Pons (tissue), 1 donor: ENCODE measurements around the gene MTCL1.

Experiments used
- DNase-seq: peaks from one replicate; pipeline ENCODE4 v3.0.0-alpha.2; 2016; ENCODE audit warnings: low spot score

MTCL1 gene

DNA sequence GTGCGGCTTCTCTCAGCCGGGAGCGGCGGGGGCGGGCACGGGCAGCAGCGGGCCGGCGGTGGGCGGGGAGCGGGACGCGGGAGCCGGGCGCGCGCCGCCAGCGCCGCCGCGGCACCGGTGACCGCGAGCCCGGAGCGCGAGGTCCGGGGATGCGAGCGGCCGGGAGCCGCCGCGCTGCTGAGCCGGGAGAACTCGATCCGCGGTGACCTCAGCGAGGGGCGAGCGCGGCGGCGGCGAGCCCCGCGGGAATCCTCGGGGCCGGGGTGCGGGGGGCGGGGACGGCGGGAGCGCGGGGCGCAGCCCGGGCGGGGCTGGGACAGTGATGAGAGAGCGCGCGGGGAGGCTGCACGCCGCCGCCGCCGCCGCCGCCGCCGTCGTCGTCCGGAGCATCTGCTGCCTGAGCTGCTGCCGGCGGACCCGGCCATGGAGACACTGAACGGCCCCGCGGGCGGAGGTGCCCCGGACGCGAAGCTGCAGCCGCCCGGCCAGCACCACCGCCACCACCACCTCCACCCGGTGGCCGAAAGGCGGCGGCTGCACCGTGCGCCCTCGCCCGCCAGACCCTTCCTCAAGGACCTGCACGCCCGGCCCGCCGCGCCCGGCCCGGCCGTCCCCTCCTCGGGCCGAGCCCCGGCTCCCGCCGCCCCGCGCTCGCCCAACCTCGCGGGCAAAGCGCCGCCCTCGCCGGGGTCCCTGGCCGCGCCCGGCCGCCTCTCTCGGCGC is at the start of gene MTCL1:
Gene MTCL1 (plus strand): TSS at position 319 of the 723 bp plus-strand sequence. CDS start 105 bp downstream, at position 424.
- no peak for DNase-seq

- DNase-seq: peak; percentile 12
Measured at GRCh38 chr18:8656232-8656631, 49.1 kb upstream of the MTCL1 start.

- peak; percentile 13 for DNase-seq
Measured at GRCh38 chr18:8657050-8657820, 48.1 kb upstream of the MTCL1 start.

DNA sequence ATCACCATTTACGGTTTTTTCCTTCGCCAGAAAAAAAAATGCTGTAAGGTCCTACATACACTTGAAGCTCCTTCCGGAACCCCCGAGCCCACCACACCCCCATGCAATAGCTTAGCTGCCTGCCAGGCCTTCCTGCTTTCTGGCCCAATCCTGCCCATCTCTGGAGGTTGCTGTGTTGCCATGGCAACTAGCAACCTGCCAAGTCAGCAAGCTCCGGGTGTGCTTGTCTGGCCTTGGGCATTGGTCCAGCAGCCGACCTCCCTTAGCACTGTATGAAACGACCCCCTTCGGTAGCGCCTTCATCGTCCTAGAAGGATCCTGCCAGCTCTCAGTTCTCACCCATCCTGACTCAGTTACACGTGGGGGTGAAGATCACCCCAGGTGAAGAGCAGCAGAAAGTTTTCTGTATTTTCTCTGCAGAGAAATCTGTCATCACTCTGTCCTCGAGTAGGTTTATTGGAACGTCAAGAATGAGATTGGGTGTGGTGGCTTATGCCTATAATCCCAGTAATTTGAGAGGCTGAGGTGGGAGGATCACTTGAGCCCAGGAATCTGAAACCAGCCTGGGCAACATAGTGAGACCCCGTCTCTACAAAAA is 47.4 kb upstream of the MTCL1 start:
- no peak for DNase-seq

DNA sequence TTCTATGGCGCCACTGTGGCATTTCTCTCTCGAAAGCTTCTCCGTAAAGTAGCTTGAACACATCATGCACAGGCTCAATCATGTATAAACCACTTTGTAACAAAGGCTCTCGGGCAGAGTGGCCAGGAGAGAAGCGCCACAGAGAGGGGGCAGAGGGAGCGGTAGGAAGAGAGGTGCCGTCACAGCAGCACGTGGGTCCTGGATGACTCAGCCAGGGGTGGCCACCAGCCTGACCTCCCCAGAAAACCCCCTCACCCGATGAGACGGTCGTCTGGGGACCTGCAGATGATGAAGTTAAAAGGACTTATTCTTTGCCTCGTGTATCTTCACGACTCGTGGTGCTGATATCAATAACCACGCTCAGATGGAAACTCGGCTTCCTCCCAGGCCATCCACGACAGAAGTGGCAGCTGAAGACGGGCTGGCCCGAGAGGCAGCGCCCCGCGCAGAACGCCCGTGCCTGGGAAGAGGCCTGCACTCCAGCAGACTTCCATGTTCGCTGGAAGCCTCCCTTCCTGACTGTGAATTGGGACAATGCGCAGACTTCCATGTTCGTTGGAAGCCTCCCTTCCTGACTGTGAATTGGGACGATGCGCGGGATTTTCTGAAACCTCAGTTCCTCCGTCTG is 46.4 kb upstream of the MTCL1 start:
- DNase-seq: no peak

- no peak for DNase-seq
Measured at GRCh38 chr18:8659609-8660242, 45.6 kb upstream of the MTCL1 start.

DNA sequence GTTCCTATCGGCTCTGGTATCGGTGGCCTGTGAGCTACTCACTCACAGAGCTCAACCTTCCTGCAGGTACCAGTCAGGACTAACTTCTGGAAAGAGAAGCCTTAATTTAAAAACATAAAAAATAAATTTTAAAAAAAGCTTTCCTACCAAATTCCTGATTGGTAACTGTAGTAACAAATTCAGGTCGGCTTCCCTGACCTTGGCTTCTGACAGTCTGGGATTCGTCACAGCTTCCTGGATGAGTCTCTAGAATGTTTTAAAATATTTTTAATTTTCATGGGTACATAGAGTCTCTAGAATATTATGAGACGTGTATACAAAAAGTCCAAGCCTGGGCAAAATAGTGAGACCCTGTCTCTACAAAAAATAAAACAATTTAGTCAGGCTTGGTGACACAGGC is 45.0 kb upstream of the MTCL1 start:
- no peak for DNase-seq

GRCh38 chr18:8661754-8662559 is 43.4 kb upstream of the MTCL1 start:
- DNase-seq: no peak

DNA sequence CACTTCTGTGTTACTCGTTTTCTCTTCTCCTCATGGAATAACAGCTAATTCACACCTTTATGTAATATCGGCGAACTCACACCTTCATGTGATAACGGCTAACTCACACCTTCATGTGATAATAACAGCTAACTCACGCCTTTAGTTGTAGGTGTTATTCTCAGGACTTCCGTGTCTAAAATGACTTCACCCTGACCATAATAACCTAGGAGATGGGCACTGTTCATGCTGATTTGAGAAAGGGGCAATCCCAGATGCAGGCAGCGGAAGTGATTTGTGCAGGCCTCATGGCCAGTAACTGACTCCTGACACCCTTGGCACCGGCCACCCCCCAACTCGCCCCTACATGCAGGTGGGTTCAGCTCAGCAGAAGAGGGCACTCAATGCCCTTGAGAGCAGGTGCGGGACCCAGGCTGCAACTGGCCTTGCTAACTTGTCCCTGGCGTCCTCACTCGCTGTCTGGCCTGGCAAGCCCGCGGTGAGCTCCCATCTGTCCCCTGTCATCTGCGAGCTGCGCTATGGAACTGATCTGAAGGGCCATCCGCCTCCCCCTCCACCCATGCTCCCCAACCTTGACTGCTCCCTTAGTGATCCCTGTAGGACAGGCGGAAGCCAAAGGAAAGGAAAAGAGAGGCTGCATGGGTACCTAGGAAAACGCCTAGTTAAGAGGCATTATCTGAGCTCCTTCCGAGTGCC is 42.6 kb upstream of the MTCL1 start:
- no peak for DNase-seq

DNA sequence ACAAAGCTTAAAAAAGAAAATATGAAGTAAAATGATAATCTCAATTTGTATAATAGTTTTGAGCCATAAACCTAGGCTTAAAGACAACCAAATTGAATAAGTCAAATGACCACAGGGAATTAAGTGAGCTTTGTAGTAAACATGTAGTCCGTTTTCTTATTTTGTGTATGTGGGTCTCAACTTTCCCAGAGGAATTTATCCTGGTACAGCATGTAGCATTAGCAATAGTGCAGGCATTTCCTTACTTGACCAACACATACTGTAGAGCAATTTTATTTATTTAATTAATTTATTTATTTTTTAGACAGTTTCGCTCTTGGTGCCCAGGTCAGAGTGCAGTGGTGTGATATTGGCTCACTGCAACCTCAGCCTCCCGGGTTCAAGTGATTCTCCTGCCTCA is 37.5 kb upstream of the MTCL1 start:
- no peak for DNase-seq

GRCh38 chr18:8668381-8668780 is 37.0 kb upstream of the MTCL1 start:
- DNase-seq: no peak

DNA sequence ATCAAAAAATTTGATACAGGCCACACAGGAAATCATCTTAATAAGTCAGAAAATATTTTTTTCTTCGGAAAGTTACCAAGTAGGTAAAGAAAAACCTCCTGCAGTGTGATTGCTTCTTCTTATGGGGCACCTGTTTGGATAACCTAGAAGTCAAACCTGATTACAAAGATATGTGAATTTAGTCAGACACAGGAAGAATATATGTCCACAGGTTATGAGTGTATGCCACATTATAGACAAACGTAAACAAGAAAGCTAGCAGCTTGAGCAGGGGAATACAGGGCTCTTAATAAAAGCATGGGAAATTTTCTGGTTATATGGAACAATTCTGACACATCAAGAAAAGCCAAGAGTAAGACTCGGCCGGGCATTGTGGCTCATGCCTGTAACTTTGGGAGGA is 35.8 kb upstream of the MTCL1 start:
- no peak for DNase-seq

DNA sequence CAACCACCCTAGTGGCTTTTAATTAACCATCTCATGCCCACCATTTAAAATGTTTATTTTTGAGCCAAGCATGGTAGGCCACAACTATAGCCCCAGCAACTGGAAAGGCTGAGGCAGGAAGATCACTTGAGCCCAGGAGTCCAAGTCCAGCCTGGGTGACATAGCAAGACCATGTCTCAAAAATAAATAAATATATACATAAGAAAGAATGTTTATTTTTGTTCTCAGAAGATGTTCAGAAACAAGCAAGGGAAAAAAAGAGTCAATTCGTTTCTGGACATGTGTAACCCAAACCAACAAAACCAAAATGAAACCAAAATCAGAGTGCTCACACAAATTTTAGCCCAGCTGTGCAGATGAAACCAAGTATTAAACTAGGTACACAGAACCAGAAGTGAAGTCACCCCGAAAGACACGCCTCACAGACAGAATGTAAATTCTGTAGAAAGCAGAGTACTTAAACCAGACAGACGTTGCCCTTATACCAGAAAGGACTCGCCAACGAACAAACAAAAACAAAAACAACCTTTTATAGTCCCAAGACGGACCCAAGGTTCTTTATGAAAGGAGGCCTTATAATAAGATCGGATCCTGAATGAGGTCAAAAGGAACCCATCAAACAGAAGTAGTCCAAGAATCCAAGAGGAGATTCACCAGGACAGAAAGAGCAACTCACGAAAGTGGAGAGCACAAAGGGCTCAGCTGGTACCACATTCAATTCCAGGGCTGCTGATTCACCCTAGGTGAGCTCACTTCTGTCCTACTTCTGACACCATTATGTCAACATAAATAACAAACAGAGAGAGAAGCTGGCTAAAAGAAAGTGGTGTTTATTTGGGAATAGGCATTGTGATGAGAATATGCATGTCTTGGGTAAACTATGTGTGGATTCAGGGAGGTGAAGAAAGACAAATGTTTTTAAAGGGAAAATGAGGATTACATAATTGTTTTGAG is 31.8 kb upstream of the MTCL1 start:
- DNase-seq: no peak

GRCh38 chr18:8675057-8675456 is 30.3 kb upstream of the MTCL1 start:
- DNase-seq: no peak

DNA sequence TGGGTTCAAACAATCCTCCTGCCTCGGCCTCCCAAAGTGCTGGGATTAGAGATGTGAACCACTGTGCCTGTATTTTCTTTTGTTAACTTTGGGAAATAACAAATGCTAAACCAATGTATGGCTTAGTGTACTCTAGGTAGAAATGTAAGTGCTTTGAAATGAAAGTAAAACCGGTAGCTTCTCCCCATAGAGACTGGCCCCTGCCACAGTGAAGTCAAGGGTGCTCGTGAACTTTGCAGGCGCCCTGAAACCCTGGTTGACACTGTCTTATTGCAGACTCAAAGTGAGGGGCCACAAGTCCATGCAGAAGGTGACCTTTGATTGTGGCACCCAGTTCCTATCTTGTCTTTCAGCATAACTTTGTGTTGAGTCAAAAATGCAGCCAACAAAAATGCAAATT is 24.2 kb upstream of the MTCL1 start:
- DNase-seq: no peak

DNA sequence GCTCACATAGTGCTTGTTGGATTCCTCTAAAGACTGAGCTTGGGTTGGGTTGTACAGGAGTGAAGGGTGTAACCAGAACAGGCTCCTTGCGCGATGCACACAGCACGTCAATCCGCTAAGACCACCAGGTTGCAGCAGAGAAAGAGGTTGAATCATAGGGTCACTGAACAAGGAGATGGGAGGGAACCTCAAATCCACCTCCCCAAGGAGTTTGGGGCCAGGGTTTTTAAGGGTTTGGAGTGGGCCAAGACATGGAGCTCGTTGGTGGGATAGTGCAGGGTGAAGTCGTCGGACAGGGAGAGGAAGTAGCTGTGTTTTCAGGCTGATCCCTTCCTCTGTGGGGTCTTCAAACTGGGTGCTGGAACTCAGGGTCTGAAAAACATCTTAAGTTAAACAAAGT is 20.8 kb upstream of the MTCL1 start:
- DNase-seq: no peak

GRCh38 chr18:8685141-8685913 is 20.0 kb upstream of the MTCL1 start:
- no peak for DNase-seq

DNA sequence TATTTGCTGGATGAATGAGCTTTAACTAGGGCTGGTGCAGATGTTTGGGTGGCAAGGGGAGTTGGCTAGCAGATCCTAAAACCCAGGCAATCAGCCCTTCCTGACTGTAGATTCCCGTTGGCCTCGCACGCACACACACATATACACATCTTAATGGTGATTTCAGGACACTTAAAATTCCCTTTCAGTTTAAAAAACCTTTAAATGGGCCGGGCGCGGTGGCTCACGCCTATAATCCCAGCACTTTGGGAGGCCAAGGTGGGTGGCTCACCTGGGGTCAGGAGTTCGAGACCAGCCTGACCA is 19.5 kb upstream of the MTCL1 start:
- DNase-seq: no peak

DNA sequence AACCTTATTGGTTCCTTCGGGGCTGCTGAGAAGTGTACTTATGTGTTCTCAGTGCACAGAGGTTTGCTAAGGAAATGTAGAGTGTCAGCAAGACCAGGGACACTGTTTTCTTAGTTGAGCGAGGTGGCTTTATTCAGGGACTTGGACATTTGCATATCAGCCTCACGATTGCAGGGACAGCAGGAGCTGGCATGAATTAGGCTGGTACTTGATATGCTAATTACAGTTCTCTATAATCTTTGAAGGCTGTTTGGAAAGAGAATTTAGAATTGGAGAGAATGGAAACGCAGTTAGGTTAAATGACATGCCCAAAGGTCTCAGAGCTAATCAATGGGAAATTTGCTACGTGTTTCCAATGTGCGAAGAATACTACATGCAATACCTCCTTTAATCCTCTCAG is 18.7 kb upstream of the MTCL1 start:
- no peak for DNase-seq
